Erythroblast (primary cell): ENCODE results near the gene PLXNA2.

Experiments
- GATA1 ChIP-seq: IDR thresholded peaks from 2 replicates; pipeline ENCODE4 v1.6.1; 2011; ENCODE audit warnings: low read depth, mild to moderate bottlenecking, control low read depth, low read length, moderate library complexity
- POLR2A ChIP-seq: IDR thresholded peaks from 2 replicates; pipeline ENCODE4 v1.6.1; 2011; ENCODE audit warnings: mild to moderate bottlenecking, low read length

- TF ChIP-seq POLR2A (no peak), GATA1 (no peak)
Measured at GRCh38 chr1:208069908-208070307, 174.3 kb downstream of the PLXNA2 start.
